Testis (tissue), 2 donors: Measurements from ENCODE around the gene MCF2L.

ENCODE experiments used
- CTCF ChIP-seq, 3 experiments: fragments of 450-650 bp in 2 of 3; fragments of 200-600 bp in 1 of 3; sonication (generic) in 1 of 3; IDR thresholded peaks; one replicate each; pipeline ENCODE4 v1.5.1; 2016 to 2019; ENCODE audit warnings: antibody characterized with exemption in 3 of 3, mild to moderate bottlenecking in 2 of 3, moderate library complexity in 1 of 3
- POLR2A ChIP-seq: fragments of 450-650 bp; IDR thresholded peaks from one replicate; pipeline ENCODE4 v1.6.1; 2017; ENCODE audit warnings: antibody characterized with exemption, mild to moderate bottlenecking, moderate library complexity

DNA sequence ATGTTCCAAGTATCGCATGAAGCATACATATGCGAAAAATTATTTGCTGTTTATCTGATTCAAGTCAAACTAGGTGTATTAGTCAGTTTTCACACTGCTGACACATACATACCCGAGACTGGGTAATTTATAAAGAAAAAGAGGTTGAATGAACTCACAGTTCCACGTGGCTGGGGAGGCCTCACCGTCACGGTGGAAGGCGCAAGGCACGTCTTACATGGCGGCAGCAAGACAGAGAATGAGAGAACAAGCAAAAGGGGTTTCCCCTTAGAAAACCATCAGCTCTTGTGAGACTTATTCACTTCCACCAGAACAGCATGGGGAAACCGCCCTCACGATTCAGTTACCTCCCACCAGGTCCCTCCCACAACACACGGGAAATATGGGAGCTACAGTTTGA is 176.5 kb downstream of the MCF2L start:
- TF ChIP-seq CTCF (IDR thresholded peaks at IDR 0.05), result no peak
- no peak for TF ChIP-seq POLR2A
